GM12891 (cell line): ENCODE results near the gene IQCF5.
"Not testable (repeated sequence)": the region's sequence is repeated elsewhere in the genome, so short reads cannot be mapped to it uniquely, and the experiment has no call there.

Source experiments
- POLR2A ChIP-seq: IDR thresholded peaks from 2 replicates; pipeline ENCODE4 v1.6.1; 2011; ENCODE audit warnings: low read depth, low read length, control low read depth
- POLR2AphosphoS5 ChIP-seq: IDR thresholded peaks from 2 replicates; pipeline ENCODE4 v1.6.1; 2011; ENCODE audit warnings: low read depth, low read length, control low read depth

GRCh38 chr3:51868896-51869295 lies 6.5 kb downstream of the IQCF5 start:
- not testable (repeated sequence) for TF ChIP-seq POLR2AphosphoS5, POLR2A
